HG03354 (cell line): Measurements from ENCODE around the gene EPHB3.

ENCODE experiments used
- ATAC-seq: cut with Tn5 transposase; IDR thresholded peaks from one replicate; pipeline ENCODE4 v1.9.1; 2021; ENCODE audit warnings: mild to moderate bottlenecking; ENCODE audit not compliant: unreplicated experiment, poor library complexity, severe bottlenecking

The EPHB3 gene

DNA sequence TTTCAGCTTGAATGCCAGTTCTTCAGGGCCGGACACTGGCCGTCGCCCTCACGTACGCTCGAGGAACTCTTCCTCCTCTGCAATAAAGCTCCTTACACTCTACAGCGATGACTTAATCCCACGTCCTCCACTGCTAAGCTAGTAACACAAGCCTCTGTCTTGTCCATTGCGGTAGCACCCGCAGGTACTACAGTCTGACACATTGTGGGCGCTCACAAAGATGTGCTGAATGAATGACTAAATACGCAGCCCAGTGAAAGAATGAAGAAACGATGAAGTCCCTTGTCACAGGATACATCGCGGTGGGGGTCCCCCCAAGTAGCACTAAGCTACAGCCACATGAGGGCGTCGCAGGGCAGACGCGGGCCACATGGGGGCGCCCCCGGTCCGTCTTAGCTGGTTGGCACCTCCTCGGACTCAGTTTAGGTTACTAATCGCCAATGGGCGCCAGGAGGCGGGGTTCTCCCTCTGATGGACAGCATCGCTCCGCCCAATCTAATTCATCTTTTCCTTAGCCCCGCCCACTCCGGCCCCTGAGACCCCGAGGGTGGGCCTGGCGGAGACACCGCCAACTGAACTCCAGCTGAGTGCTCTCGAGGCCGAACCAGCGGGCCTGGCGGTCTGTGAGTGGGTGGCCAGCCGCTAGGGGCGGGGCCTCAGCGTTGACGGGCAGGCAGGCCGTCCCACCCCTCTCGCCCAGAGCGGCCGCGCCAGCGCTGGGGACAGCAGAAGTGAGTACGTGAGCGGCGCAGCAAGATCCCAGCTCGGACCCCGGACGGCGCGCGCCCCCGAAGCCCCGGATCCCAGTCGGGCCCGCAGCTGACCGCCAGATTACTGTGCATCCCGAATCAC, at the start of gene EPHB3:
Gene EPHB3 (plus strand): TSS at position 725 of the 852 bp plus-strand sequence. CDS start 451 bp downstream, outside the sequence.
- peak; percentile 87 for ATAC-seq

DNA sequence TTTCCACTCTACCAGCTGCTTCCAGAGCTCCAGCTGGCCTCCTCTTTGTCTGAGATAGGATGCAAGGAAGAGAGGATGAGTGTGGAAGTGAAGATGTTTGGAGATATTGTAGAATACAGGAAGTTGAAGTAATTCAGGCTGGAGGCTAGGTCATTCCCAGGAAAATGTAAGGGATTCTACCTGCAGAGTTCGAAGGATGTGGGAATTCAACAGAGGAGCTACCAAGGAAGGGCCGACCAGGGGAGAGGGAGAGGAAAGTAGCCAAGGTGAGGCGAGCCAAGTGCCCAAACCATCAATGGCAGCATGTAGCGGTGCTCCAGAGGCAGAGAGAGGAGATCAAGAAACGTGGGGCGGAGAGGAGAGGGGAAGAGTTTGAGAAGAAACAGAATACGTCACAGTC, 49.0 kb upstream of the EPHB3 start:
- ATAC-seq = no peak

DNA sequence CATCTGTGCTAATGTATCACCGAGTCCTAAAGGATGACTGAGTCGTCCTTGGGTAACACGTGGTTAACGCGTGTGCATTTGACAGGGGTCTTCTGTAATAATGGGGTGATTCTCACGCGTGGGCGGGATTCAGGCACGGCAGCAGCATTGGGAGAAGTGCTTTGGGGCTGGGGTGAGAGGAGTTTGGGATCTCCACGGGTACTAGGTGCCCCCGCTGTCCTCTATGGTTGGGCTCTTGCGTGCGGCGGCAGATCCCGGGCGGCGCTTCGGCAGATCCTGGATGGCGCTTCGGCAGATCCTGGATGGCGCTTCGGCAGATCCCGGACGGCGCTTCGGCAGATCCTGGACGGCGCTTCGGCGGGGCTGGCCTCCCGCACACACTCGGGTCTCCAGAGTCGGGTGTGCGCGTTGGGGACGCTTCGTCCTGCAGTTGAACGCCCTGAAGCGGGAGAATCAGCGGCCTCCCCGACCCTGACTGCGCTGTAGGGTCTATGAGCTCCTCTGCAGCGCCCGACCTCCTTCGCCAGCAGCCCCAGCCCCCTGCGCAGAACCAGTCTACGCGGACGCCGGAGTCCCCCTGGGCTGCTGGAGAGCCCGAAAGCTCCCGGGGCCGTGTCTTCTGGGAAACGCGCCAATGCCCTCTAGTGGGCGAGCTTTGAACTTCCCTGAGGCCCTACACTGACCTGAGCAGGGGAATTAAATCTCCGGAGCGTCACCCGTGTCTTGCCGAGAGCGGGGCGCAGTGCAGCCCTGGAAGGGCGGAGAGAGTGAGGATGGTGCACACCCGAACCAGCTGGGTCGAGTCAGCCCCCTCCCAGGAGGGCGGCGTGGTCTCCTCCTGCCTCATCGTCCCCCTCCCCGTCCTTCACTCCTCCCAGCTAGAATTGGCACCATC, 48.1 kb upstream of the EPHB3 start:
- peak; percentile 92 for ATAC-seq

DNA sequence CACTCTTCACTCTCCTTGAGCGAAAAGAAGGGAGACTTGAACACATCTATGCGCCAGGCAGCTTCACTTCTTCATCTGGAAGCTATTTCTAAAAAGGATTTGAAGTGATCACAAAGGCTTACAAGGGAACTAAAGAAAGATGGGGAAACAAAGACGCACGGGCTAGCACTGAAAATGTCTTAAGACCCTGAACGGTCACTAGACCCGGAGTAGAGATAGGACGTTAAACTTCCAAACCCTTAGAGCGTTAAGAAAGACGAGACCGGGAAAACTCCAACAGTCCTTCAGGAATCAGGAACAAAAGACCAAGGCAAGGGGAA, 47.5 kb upstream of the EPHB3 start:
- ATAC-seq = no peak

DNA sequence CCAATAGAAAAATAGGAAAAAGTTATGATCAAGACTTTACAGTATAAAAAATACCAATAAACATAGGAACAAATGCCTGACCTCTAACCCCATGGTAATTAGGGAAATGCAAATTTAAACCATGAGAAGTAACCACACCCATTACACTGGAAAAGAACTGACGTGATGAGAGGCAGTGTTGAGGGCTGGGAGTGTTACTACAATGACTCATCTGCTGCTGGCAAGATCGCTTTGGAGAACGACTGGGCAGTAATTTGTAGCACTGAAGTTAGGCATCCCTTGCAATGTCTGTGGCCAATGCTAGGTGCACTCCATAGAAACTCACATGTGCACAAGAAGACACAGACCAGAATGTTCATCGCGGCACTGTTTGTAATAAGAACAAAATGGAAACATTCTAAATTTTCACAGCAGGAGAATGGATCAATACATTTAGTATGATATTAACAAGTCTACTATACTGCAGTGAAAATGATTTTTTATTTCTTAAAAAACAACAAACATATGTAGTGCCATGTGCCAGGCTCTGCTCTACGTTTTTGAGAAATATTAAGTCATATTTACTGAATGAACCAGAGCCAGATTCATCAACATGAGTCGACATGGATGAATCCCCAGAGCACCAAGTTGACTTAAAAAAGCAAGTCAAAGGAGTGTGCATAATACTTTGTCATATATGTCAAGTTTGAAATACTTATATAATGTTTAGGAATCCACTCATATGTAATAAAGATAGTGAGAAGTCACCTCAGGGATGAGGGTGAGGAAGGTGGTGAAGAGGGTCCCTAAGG, 37.6 kb upstream of the EPHB3 start:
- no peak for ATAC-seq

DNA sequence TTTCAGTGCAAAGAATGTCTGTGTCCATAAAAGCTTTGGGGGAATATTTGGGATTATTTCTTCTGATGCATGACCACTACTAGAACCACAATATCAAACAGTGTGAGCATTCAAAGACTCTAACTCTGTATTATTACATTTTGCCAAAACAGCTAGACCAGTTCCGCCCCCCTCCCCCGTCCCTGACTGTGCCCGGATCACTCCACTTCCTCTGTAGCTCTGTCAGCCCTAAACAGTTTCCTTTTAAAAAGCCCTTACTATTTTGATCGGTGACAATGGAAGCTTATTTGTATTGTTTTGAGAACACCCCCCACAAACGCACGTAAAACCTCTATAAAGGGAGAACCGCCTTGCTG, 36.6 kb upstream of the EPHB3 start:
- ATAC-seq = no peak

DNA sequence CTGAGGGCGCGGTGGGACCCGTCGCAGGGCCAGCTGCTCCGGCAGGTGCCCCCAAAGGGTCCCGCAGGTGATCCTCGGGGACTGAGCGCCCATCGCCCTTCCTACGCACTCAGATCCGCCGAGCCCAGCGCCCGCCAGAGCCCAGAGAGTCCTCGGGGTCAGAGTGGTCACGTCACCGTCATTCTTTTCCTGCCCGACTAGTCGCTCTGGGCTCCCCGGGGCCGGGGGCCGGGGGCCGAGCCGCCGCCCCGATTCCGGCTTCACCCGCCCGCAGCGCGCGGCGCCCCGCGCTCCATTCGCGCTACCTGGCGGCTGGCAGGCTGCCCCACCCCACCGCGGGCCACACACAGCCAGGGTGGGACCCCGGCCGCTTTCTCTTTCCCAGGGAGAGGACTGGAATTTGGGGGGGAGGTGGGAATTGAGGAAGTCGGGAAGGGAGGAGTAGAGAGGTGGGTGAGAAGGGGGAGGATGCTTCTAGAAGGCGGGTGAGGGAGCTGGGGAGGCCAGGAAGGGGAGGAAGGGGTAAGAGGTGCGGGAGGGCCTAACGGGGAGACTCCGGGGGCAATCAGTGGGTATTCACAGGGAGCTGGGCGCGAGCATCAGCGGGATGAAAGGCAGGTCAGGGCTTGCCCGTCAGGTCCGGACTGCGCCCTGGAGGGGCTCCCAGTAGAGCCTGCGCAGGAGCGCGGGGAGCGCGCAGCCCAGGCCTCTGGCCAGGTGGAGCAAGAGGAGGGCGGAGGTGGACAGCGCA, 36.1 kb upstream of the EPHB3 start:
- no peak for ATAC-seq

DNA sequence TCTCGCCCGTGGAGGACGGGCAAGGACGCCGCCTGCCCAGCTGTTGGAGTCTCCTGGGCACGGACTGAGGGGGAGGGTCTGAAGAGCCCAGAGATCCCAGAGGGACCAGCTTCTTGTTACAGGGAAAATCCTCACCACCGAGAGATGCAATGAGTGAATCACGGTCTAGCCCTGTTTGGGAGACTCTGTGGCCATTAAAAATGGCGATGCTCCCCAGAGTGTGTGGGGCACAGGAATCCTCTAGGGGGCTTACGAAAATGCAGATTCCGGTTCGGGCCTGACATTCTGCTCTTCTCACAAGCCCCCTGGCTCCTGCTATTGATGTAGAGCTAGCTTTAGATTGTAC, 35.5 kb upstream of the EPHB3 start:
- no peak for ATAC-seq

DNA sequence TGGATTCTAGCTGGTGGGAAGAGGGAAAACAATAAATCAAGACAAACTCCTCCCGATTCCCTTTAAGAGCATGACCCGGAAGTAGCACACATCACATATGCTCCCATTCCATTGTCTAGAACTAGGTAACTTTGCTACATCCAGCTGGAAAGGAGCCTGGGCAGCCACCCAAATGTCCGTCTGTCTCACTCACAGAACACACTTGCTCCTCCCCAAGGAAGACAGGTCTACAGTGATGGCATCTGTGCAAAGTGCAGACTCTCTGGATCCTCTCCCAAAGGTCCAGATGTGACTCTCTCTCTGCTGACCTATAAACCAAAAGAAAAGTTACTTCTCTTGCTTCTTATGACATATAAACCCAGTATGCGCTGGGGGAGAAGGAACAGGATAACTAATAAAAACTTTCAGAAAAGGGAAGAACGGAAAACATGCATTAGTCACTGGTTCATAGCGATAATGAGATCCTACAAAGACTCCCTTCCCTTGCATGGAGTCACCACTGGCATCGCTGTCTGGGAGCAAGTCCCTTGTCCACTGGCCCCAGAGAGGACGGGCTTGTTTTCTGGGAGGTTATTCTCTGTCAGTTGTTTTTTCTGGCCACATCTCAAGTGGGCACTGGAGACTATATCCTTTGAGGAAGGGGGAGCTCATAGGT, 29.8 kb upstream of the EPHB3 start:
- no peak for ATAC-seq

DNA sequence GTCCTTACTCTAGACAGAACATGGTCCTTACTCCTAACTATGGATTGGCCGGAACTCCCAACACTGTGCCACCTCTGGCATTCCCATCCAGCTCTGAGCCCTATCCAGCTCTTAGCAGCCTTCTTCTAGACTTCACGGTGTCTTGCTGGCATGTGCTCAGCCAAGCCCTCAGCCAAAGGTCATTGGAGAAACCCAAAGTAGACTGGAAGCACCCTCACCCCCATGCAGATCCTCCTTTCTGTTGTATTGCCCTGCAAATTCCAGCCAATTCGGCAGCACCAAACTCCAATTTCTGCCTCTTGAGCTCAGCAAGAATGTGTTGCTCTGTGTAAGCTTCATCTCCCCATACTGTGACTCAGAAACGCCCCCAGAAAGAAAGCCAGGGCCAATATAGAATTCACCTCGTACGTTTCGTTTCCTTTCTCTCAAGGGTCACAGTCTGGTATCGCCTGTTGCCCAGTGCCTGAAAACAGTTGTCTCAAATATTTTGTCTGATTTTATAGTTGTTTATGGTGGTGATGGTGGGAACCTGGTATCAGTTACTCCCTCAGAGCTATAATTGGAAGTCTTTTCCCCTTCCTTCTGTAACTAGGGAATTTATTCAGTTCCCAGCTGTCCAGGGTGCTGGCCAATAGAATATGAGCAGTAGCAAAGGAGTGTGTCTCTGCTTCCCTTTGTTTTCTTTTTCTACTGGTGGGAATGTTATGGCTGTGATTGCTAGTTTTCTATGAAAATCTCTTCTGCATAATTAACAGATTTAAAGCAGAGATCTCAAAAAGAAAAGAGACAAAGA, 28.4 kb upstream of the EPHB3 start:
- no peak for ATAC-seq

DNA sequence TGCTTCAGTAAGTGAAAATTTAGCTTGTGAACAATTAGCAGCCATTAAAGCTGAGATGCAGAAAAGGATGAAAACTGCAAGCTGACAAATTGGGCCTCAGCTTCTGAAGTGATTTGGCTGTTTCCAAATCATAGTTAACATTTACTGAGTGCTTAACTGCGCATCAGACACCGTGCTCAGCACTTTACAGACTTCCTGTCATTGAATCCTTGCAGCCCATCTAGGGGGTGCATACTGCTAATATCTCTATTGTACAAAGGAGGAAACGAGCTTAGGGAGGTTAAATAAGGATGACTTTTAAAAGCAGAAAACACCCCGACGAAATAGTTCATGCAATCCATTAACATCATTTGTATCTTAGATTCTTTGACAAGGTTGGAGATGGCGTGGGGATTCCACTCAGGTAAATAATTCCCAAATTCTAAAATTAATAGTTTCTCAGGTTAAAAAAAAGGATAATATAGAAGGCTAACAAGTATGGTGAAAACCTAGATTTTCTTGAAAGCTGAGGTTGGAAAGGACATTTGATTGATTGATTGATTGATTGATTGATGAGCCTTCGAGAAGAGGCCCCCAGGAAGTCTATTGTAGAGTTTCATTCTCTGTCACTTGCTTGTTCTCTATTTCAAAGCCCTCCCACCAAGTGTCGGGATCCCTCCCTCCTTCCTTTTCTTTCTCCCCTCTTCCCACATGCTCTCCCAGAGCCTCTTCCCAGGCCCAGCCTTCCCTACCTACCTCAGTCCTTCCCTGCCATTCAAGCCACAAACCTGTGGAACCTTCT, 23.5 kb upstream of the EPHB3 start:
- ATAC-seq = no peak

DNA sequence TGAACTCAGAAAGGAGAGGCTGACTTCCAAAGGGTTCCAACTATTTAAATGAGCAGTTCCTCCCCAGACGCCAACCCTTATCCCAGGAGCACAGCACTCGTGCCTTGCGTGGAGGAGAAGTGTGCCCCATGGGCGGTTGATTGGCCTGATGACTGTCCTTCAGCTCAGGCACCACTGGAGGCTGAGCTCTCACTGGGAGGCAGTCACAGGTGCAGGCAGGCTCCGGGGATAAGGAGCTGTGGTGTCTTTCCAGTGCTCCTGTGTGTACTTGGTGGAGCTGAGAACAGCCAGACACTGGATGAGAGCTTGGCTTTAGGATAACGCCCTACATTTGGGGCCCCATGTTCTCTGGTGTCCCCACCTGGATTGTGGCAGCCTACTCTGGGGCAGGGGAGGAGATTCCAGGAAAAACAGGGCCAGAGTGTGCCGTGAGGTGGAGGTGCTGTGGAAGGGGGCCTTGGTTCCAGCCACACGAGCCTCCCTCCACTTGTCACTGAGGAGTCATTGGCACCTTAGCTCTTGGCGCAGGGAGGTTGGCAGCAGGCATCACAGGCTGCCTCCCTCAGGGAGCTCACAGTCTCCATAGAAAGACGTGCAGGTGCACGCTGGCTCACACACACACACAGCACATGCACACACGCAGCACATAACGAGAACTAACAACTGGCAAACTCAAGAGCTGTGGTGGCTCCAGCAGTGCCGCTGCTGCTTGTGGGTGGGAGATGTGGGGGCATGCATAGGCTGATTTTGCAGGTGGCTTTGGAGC, 22.7 kb upstream of the EPHB3 start:
- ATAC-seq = no peak

DNA sequence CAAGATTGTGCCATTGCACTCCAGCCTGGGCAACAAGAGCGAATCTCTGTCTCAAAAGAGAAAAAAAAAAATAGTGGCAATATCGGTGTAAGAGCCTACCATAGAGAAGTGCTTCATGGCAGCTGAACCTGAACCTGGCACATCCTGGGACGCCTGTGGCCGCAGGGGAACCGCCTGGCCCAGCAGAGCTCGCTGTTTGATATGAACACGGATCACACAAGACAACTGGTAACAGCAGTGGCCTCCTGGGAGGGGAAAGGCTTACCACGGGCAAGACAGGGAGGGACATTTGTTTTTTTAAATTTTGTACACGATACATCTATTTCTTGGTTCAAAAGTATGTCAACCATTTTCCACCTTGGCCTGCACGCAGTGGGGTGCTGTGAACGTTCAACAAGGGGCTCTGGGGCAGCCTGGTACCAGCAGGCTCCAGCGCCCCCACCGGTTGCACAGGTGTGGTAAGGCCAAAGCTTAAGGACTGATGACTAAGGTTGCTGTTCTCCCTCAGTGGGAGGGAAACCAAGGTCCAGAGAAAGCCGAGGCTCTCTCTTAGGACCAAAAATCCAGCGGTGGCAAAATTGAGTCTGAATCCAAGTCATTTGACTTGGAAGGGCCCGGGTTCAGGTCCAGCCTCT, 21.7 kb upstream of the EPHB3 start:
- ATAC-seq = no peak

DNA sequence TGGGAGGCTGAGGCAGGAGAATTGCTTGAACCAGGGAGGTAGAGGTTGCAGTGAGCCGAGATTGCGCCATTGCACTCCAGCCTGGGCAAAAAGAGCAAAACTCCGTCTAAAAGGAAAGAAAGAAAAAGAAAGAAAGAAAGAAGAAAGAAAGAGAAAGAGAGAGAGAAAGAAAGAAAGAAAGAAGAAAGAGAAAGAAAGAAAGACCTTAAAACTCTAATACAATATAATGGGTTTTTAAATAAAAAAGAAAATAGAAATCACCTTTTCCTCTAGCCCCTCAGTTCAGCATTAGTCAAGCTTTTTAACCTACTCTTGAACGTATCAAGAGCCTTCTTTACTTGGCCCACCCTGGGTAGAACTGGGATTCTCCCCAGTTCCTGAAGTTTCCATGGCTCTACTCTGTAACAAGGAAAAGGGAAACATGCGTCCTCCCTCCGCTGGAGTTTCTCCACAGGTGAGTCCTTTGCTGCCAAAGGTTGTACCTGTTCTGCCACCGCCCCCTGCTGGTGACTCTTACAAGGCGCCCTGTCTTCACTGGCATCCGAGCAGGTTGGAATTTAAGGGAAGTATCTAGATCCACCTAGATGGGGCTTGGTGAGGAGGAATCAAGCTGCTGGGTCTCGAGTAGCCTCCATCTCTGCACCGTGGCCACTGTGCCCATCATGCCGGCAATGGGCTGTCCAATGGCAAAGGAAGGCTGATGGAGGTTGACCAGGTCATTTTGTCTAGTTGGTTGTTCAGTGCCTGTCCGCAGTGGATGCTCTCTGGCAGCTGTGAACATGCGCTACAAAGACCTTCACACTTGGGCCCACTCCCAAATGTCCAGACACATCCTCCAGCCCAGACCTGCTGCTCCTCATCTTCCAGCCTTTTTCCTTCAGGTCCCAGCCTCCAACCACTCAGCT, 20.6 kb upstream of the EPHB3 start:
- peak; percentile 43 for ATAC-seq

DNA sequence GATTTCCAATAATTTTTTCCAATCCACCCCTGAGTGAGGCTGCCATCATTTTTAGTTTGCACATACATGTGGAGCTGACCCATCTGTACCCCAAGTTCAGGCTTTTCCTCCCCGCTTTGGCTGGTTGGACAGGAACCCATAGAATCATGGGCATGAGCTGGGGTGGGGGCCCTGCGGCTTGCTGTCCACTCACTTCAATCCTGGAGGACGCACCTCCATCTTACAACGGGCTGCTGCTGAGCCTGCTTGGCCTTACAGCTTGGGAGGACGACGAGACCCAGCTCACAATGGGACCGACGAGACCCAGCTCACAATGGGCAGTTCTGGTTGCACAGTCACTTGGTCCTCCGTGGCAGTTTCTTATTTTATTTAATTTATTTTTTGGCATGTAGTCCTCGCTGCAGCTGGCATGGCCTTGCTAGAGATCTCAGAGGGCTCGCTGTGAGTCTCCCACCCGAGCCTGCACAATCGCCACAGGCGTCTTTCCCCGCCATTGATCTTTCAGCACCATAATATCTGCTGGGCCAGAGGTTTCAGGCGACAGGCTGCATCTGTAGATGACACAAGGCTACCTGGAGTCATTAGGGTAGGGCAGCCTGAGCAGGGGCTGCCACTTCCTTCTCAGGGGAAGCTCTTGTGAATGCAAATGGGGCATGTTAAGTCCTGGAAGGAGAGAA, 19.6 kb upstream of the EPHB3 start:
- ATAC-seq = no peak
